Effector CD4-positive, alpha-beta T cell (primary cell): ENCODE data around the gene LINGO1. TPM values are rescaled to one million over a fixed set of nuclear protein-coding genes. Genes with fewer than 3 reads are reported as not detected.

ENCODE experiments used
- DNase-seq: peaks from one replicate; pipeline ENCODE4 v3.0.0-alpha.2; 2020
- total RNA-seq: gene quantifications from one replicate; lab custom pipeline; 2026; lab: John Stamatoyannopoulos, UW

LINGO1 gene
- not detected for total RNA-seq

DNA sequence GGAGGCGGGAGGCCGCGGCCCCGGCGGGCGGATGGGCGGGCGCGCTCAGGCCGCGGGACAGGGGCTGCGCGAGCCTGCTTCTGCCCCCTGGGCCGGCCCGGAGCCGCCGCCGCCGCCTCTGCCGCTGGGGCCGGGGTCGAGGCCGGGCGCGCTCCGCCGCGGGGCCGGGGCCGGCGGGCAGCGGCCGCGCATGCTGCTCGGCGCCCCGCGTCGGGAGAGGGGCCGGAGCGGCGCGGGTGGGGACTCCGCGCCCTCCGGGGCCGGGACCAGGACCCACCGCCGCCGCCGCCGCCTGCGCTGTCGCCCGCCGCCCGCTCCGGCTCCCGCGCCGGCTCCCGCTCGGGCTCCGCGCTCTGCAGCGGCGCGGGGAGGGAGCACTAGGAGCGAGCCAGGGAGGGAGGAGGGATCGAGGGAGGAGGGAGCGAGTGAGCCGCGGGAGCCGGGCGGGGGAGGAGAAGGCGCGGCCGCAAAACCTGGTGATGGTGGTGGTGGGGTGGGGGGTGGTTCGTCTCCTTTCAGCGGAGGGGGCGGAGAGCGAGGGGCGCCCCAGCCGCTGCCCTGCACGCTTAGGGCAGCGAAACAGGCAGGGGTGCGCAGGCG lies at the start of gene LINGO1:
TSS of gene LINGO1 (minus strand) at position 379 of the 600 bp plus-strand sequence. CDS start 597 bp downstream, outside the sequence.
- no peak for DNase-seq

DNA sequence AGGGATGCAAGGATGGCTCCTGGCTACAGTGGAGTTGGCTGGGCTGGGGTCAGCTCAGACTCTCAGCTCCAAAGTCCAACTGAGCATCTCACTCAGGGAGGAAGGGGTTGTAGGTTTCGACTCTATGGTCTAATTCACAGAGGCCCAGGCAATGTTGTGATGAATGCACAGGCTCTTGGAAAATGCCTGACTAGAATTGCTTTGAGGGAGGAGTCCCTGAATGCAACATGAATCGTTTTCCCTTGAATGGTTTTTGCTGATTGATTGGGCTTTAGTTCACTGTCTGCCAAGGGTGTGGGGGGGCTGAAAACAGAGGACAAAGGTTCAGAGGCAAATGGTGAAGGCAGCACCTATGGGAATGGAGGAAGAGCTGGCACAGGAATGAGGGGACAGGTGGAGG lies 48.6 kb upstream of the LINGO1 start:
- no peak for DNase-seq

DNA sequence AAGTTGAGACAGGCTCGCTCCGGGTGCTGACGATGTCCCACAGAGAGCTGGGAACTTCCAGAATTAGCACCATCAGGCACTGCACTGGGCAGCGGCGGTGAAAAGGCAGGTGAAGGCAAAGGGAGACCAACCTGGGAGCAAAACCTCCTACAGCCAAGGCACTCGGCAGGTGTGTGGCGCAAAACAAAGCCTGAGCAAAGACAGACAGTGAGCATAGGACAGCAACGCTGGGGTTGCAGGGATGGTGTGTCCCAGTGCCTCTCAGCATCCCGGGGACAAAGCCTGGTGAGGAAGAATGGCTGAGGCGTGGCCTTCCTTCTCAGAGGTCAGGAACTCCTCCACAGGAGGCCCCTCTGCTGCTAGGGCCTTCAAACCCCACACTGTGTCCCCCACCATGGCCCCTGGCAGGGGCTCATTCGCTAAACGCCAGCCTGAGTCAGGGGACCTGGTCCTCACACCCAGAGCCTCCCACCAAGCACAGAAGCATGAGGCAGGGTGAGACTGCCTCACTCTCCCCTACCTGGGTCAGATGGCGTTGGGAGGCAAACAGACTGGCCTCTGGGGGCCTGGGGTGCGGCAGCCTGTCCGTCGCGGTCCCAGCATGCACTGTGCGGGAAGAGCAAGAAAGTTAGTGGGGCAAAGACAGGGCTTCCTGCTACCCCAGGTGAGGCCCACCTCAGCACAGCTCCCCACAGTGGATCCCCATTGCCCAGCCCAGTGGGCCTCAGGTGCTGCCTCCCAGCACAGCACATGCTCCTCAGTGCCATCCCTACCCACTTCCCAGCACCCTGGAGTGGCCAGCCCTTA lies 44.1 kb upstream of the LINGO1 start:
- DNase-seq = no peak

- no peak for DNase-seq
Measured at GRCh38 chr15:77675806-77676415, 43.2 kb upstream of the LINGO1 start.

GRCh38 chr15:77674327-77674726 lies 41.6 kb upstream of the LINGO1 start:
- DNase-seq = no peak

DNA sequence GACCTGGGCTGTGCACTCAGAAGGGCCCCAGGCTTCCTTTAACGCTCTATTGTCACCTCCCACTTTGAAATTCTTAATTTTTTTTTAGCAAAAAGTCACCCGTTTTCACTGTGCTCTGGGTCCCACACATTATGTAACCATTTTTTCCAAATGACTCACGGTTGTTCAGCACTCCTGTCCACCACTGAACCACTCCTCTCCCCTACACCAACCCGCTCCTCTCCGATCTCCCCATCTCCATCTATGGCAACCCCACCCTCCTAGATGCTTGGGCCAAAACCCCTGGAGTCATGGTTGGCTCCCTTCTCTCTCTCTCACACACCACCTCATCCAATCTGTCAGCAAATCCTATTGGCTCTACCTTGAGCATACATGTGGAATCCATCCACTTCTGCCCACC lies 41.2 kb upstream of the LINGO1 start:
- DNase-seq = no peak

DNA sequence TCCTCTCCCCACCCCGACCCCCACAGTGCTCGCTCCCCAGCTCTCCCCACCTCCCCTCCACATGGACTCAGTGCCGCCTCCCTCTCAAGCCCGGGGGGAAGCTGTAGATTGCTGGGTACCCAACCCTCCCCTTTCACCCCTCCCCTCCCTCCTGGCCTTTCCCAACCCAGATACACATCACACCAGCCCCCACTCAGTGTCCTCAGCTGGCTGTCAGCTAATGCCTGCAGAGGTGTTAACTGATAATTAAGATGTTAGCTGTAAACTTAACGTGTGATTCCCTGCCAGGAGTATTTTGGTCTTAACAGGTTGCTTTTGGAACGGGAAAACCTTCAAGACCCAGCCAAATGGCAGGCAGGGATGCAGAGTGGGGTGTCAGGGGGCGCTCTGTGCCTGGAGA lies 39.4 kb upstream of the LINGO1 start:
- no peak for DNase-seq

- DNase-seq = no peak
Measured at GRCh38 chr15:77671362-77672056, 38.8 kb upstream of the LINGO1 start.

DNA sequence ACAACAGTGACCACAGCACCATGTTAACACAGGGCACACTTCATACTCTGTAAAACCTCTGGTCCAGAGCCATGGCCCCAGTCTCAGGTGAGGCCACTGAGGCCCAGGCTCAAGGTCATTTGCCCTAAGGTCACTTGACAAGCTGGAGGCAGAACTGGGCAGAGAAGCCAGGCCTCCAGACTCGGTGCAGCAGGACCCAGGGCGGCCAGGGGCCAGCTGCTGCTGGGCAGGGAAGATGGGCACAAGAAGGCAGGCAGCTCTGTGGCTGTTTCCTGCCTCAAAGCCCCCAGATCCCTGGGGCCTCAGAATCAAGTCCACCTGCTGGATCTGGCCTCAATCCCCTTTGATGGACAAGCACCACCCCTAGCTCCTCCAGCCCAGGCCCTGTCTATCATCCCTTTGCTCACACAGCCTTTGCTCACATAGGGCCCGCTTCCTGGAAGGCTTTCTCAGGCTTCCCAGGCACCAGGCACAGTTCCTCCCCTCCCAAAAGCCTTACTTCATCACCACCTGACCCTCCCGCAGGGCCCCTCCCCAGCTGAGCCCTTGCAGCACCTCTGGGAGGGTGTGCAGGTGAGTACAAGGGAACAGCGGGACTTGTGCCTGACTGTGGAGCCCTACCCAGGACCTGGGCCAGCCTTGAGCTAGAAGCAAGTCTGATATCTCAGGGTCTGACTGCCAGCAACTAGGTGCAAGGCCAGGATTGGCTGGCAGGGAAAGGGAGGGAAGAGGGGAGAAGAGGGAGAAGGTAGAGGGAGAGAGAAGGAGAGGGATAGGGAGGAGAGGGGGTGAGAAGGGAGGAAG lies 38.0 kb upstream of the LINGO1 start:
- DNase-seq = no peak

- DNase-seq = no peak
Measured at GRCh38 chr15:77669896-77670295, 37.2 kb upstream of the LINGO1 start.

- DNase-seq = no peak
Measured at GRCh38 chr15:77667338-77668234, 34.9 kb upstream of the LINGO1 start.

DNA sequence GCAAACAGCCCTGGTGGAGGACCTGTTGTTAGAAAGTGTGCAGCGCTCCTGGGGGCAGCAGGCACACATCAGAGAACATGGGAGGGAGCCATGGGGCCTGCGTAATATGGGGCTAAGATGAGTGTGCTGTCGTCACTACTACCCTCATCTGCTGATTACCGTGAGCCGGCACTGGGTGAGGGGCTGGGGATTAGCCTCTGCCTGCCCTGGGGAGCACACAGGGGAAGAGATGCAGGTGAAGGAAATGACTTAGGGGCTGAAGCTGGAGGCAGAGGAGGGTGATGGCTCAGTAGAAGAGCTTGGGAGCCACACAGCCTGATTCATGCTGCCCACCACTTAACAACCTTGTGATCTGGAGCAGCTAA lies 33.6 kb upstream of the LINGO1 start:
- no peak for DNase-seq

DNA sequence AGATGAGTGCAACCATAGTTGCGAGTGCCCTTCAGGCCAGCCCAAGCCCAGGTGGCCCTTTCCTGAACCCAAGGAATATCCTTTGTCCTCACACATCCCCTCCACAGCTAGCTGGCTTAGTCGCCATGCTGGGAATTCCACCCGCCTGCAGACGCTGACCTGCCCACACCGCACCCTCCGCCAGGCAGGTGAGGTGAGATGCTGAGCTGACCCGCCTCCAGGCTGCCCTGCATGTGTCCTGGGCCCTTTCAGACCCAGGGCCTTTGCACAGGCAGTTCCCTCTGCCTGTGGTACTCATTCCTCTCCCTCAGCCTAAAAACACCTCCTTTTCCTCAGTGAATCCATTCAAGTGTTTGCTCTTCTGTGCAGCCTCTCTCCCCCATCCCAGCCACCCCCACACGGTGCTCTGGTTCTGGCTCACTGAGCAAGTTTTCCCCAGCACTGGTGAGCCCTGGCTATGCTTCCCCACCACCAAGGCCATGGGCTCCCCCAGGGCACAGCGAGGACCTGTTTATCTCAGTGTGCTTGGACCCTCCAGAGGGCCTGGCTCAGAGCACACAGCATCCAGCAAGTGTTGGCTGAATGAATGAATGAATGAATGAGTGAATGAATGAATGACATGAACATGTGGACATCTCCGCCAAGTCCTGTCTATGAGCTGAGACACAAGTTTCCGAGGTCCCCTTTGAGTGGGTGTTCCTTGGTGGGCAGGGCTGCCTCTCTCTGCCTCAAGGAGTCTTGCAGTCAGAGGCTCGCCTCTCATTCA lies 33.0 kb upstream of the LINGO1 start:
- DNase-seq = no peak

GRCh38 chr15:77664428-77664827 lies 31.7 kb upstream of the LINGO1 start:
- DNase-seq = no peak

DNA sequence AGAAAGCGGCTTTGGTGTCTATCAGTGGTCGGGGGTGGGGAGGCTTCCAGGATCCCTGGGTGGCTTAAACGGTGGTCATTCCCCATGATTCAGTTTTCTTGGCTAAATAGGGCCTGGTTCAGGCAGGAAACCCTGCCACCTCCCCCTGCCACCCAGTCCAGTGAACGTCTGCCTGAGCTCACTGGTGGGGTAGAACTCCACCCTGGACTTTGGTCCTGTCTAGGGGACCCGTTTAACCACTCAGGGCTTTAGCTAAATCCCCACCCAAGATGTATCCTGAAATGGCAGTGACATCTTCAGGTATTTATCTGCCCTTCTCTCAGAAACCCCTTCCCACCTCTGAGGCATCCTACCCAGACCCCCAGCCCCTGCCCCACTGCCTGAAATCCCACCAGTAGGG lies 30.5 kb upstream of the LINGO1 start:
- no peak for DNase-seq

DNA sequence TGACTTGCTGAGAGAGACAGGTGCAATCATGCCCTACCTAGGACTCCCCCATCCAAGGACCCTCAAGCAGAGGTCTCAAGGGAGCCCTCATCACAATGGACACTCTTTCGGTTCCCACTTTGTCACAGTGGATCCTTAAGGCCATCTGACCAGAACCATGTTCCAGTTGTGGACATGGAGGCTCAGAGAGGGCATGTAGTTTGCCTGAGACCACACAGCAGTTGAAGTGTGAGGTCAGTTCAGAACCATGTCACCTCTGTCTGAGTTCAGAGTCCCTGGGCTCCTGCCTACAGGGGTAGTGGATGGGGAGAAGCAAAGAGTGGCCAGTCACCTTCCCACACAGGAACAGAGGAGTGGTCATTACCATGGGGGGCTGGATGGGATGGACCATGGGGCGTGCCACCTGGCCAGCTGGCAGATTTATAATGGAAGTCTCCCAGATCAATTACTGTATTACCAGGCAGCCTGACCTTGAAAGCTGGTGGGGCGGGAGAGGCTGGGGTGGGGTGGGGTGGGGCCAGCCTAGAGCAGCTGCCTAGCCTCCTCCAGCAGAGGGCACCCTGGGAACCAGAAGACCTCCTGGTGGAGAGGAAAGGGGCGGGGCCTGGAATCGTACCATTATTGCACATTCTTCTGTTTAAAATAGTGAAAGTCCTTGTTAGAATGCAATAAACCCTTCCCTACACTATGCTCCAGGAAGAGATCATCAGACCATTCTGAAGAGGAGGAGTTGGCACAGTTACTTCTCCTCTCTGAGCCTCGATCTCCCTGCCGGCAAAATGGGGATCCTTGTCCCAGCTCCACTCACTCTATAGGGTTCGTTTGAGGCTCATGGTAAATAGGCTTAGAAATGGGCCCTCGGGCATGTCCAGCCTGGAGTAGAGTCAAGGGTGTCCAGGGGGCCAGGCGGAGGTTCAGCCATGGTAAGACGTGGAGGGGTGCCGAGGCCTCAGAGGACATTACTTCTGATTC lies 26.9 kb upstream of the LINGO1 start:
- DNase-seq = no peak

GRCh38 chr15:77658304-77658703 lies 25.6 kb upstream of the LINGO1 start:
- DNase-seq = no peak

- DNase-seq = no peak
Measured at GRCh38 chr15:77657634-77658238, 25.0 kb upstream of the LINGO1 start.

- no peak for DNase-seq
Measured at GRCh38 chr15:77656294-77656693, 23.6 kb upstream of the LINGO1 start.
